Thymus (tissue), 11 donors: ENCODE data around the gene NFE2L3. TPM values are rescaled to one million over a fixed set of nuclear protein-coding genes. Genes with fewer than 3 reads are reported as not detected.
"Not testable (repeated sequence)": the region's sequence is repeated elsewhere in the genome, so short reads cannot be mapped to it uniquely, and the experiment has no call there.

Experiments
- DNase-seq, 9 donors: peaks; one replicate each; pipeline ENCODE4 v3.0.0-alpha.2; 2013; ENCODE audit warnings: low spot score in 9 of 9, low read depth in 6 of 9, missing footprints in 1 of 9
- H3K27ac ChIP-seq, 2 donors: one replicate each; pipeline ENCODE4 v1.5.1; 2013; ENCODE audit warnings: control low read depth in 1 of 2, low read depth in 1 of 2, low read length in 1 of 2, mild to moderate bottlenecking in 1 of 2, moderate library complexity in 1 of 2
- H3K27me3 ChIP-seq, 2 donors: one replicate each; pipeline ENCODE4 v1.5.1; 2013; ENCODE audit warnings: low read length in 1 of 2; ENCODE audit not compliant: control insufficient read depth in 2 of 2, insufficient read depth in 1 of 2
- H3K36me3 ChIP-seq, 2 donors: one replicate each; pipeline ENCODE4 v1.5.1; 2013; ENCODE audit warnings: low read length in 1 of 2, mild to moderate bottlenecking in 1 of 2, moderate library complexity in 1 of 2; ENCODE audit not compliant: control insufficient read depth in 2 of 2, insufficient read depth in 2 of 2
- H3K4me1 ChIP-seq, 2 donors: one replicate each; pipeline ENCODE4 v1.5.1; 2013; ENCODE audit warnings: low read length in 2 of 2; ENCODE audit not compliant: control insufficient read depth in 2 of 2, insufficient read depth in 2 of 2
- H3K4me3 ChIP-seq, 2 donors: one replicate each; pipeline ENCODE4 v1.5.1; 2013; ENCODE audit warnings: low read length in 2 of 2, control low read depth in 1 of 2, mild to moderate bottlenecking in 1 of 2
- H3K9me3 ChIP-seq, 2 donors: one replicate each; pipeline ENCODE4 v1.5.1; 2013; ENCODE audit warnings: low read length in 1 of 2, mild to moderate bottlenecking in 1 of 2; ENCODE audit not compliant: control insufficient read depth in 2 of 2, insufficient read depth in 1 of 2
- WGBS: extraction: QIAGEN DNeasy Blood & Tissue Kit; methylation state at CpG from one replicate; pipeline ENCODE4 v1.1.7; 2013; 5-methylcytosine and 5-hydroxymethylcytosine counted together
- polyA plus RNA-seq: library from polyadenylated mRNA; stranded (reverse); fragments of 200-250 nt; gene quantifications from one replicate; pipeline ENCODE4 v1.2.3, GENCODE V29; 2013
- total RNA-seq: library from RNA; stranded (reverse); fragments of 120-200 nt; gene quantifications from one replicate; pipeline ENCODE4 v1.2.4, GENCODE V29; 2013
- donor health status: healthy.

NFE2L3 gene
- total and polyA plus RNA-seq, 2 donors: 12.0 to 39.3 TPM

GRCh38 chr7:26140380-26140779 lies 11.6 kb upstream of the NFE2L3 start:
- Histone ChIP-seq H3K27ac (no peak overlapping the region), H3K4me1 (no peaks in the 10 kb centered on the region), H3K27me3 (no peaks in the 10 kb centered on the region), H3K36me3 (no peaks in the 10 kb centered on the region), H3K9me3 (no peaks in the 10 kb centered on the region), H3K4me3 (no peak overlapping the region)
- DNase-seq: no peak
- WGBS: 97% methylated on average over 1 of the region's 1 CpG

GRCh38 chr7:26141077-26141476 lies 10.9 kb upstream of the NFE2L3 start:
- Histone ChIP-seq H3K36me3 (no peaks in the 10 kb centered on the region), H3K27me3 (no peaks in the 10 kb centered on the region), H3K4me3 (no peak overlapping the region), H3K4me1 (no peaks in the 10 kb centered on the region), H3K9me3 (no peaks in the 10 kb centered on the region), H3K27ac (no peak overlapping the region)
- WGBS: 100% methylated on average over 2 of the region's 2 CpGs
- no peak for DNase-seq

DNA sequence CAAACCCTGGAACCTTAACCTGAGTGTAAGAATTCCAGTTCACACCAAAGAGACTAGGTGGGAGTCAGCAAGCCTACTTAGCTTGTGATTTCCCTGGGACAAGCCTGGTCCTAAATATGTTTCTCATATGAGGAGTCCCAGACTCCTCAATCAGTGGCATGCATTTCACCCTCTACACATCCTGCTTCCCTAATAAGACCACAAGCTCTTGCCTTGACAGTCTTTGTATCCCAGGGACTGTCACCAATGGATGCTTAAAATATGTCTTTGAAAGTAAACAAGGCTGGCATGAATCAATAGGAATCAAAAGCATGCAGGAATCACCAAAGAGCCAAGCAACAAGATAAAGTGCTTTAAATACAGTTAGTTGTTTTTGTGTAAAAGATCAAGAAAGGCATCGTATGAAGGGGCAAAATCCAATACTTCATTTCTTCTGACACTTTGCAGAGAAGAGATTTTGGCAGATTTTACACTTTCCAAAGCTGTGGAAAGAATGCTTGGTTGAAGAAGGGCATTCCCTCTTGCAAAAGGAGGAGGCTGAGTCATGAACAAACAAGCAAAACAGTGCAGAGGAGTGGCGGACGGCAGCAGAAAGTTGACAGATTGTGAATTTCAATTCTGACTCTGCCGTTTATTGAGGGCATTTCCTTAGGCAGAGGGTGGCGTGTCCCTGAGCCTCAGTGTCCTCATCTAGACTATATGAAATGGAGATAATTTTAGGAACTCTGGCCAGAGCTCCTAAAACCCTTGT lies 8.5 kb upstream of the NFE2L3 start:
- no peaks in the 10 kb centered on the region for H3K4me1 ChIP-seq
- no peak for DNase-seq
- no peak overlapping the region for H3K4me3 ChIP-seq
- H3K9me3 ChIP-seq: peaks cover 0 to 9% of the 10 kb centered on the region in 2 donors
- no peaks in the 10 kb centered on the region for H3K27me3 ChIP-seq
- no peaks in the 10 kb centered on the region for H3K36me3 ChIP-seq
- H3K27ac ChIP-seq: no peak overlapping the region
- WGBS: 88% methylated on average over 5 of the region's 5 CpGs

GRCh38 chr7:26144184-26145080 lies 7.6 kb upstream of the NFE2L3 start:
- H3K4me3 ChIP-seq: no peak overlapping the region
- H3K9me3 ChIP-seq: peaks cover 0 to 9% of the 10 kb centered on the region in 2 donors
- no peak for DNase-seq
- WGBS: 97% methylated on average over 13 of the region's 13 CpGs
- no peaks in the 10 kb centered on the region for H3K36me3 ChIP-seq
- H3K4me1 ChIP-seq: no peaks in the 10 kb centered on the region
- H3K27me3 ChIP-seq: no peaks in the 10 kb centered on the region
- no peak overlapping the region for H3K27ac ChIP-seq

- no peaks in the 10 kb centered on the region for H3K4me1 ChIP-seq
- no peaks in the 10 kb centered on the region for H3K27me3 ChIP-seq
- no peaks in the 10 kb centered on the region for H3K36me3 ChIP-seq
- DNase-seq: no peak
- no peak overlapping the region for H3K4me3 ChIP-seq
- no peak overlapping the region for H3K27ac ChIP-seq
- H3K9me3 ChIP-seq: peaks cover 0 to 9% of the 10 kb centered on the region in 2 donors
- 99% methylated on average over 4 of the region's 4 CpGs for WGBS
Measured at GRCh38 chr7:26145238-26145637, 6.8 kb upstream of the NFE2L3 start.

DNA sequence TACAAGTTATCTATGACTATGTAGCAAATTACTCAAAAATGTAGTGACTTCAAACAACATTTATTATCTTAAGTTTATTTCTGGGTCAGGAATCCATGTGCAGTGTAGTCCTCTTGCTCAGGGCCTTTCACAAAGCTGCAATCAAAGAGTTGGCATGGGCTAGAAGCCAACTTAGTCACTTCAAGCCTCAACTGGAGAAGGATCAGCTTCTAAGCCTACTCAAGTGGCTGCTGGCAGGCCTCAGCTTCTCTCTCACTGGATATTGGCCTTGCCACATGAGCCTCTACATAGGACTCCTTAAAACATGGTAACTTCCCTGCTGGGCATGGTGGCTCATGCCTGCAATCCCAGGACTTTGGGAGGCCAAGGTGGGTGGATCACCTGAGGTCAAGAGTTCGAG lies 5.0 kb upstream of the NFE2L3 start:
- DNase-seq: no peak
- H3K36me3 ChIP-seq: no peaks in the 10 kb centered on the region
- peaks cover 7 to 11% of the 10 kb centered on the region in 2 donors for H3K4me1 ChIP-seq
- no peak overlapping the region for H3K27ac ChIP-seq
- 90% methylated on average over 1 of the region's 1 CpG for WGBS
- H3K9me3 ChIP-seq: peaks cover 0 to 9% of the 10 kb centered on the region in 2 donors
- no peak overlapping the region for H3K4me3 ChIP-seq
- peaks cover 0 to 3% of the 10 kb centered on the region in 2 donors for H3K27me3 ChIP-seq

- H3K4me3 ChIP-seq, DNase-seq, H3K27ac ChIP-seq, H3K9me3 ChIP-seq, H3K27me3 ChIP-seq, H3K36me3 ChIP-seq: not testable (repeated sequence)
- 95% methylated on average over 43 of the region's 43 CpGs for WGBS
- peaks cover 7 to 11% of the 10 kb centered on the region in 2 donors for H3K4me1 ChIP-seq
Measured at GRCh38 chr7:26147646-26148306, 4.2 kb upstream of the NFE2L3 start.

DNA sequence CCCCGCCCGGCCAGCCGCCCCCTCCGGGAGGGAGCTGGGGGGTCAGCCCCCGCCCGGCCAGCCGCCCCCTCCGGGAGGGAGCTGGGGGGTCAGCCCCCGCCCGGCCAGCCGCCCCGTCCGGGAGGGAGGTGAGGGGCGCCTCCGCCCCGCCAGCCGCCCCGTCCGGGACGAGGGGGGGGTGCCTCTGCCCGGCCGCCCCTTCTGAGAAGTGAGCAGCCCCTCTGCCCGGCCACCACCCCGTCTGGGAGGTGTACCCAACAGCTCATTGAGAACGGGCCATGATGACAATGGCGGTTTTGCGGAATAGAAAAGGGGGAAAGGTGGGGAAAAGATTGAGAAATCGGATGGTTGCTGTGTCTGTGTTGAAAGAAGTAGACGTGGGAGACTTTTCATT lies 3.7 kb upstream of the NFE2L3 start:
- Histone ChIP-seq H3K27me3 (peaks cover 7 to 12% of the 10 kb centered on the region in 2 donors), H3K4me1 (peaks cover 10 to 16% of the 10 kb centered on the region in 2 donors)
- not testable (repeated sequence) for H3K36me3 ChIP-seq, DNase-seq, H3K27ac ChIP-seq, H3K9me3 ChIP-seq, H3K4me3 ChIP-seq
- WGBS: 97% methylated on average over 26 of the region's 29 CpGs
